Measurements from ENCODE around the gene NAP1L1. TPM values are rescaled to one million over a fixed set of nuclear protein-coding genes. Genes with fewer than 3 reads are reported as not detected.
A peak's percentile ranks its signal among the peaks of the same experiment; 100 is the strongest.

NAP1L1 gene
- total RNA-seq, 1 experiment from 2014 or later = 711 TPM

- intact Hi-C loops (cut with micrococcal nuclease; ENCODE audit: unreplicated experiment) = no loop called here
- no TSS peak for BruUV-seq (replicated peaks)
These were observed 10.3 kb upstream of the NAP1L1 start for GRCh38 chr12:76094754-76095153.

DNA sequence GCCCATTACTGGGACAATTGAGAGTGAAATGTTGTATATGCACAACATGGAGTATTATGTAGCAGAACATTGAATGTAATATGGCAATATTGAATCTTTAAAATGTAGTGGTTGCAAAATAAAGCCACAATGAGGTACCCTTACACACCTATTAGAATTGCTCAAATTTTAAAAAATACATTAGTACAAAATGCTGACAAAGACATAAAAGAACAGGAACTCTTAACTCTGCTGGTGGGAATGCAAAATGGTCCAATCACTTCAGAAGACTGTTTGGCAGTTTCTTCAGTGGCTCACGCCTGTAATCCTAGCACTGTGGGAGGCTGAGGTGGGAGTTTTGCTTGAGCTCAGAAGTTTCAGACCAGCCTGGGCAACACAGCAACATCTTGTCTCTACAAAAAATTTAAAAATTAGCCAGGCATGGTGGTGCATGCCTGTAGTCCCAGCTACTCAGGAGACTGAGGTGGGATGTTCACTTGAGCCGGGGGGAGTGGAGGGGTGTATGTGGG lies 6.8 kb upstream of the NAP1L1 start:
- intact Hi-C loops (cut with micrococcal nuclease; ENCODE audit: unreplicated experiment) = no loop called here
- Mint-ChIP-seq H3K9me3 (ENCODE audit: unreplicated experiment) (no peaks in the 10 kb centered on the region), H3K4me3 (ENCODE audit: unreplicated experiment) (no peak overlapping the region), H3K4me1 (ENCODE audit: low read depth, unreplicated experiment) (peaks cover under 1% of the 10 kb centered on the region), H3K27me3 (ENCODE audit: insufficient read depth, unreplicated experiment) (no peaks in the 10 kb centered on the region), H3K27ac (ENCODE audit: unreplicated experiment) (no peak overlapping the region), H3K36me3 (ENCODE audit: insufficient read depth, unreplicated experiment) (no peaks in the 10 kb centered on the region)
- H3K4me3 ChIP-seq (ENCODE audit: low read depth, low read length) = no peak overlapping the region
- DNase-seq = no peak
- CTCF ChIA-PET = no interaction called here
- no peaks in the 10 kb centered on the region for H3K36me3 ChIP-seq (ENCODE audit: control insufficient read depth, insufficient read depth, low read length)
- POLR2A ChIA-PET = no interaction called here
- TF ChIP-seq, protein P1, sequence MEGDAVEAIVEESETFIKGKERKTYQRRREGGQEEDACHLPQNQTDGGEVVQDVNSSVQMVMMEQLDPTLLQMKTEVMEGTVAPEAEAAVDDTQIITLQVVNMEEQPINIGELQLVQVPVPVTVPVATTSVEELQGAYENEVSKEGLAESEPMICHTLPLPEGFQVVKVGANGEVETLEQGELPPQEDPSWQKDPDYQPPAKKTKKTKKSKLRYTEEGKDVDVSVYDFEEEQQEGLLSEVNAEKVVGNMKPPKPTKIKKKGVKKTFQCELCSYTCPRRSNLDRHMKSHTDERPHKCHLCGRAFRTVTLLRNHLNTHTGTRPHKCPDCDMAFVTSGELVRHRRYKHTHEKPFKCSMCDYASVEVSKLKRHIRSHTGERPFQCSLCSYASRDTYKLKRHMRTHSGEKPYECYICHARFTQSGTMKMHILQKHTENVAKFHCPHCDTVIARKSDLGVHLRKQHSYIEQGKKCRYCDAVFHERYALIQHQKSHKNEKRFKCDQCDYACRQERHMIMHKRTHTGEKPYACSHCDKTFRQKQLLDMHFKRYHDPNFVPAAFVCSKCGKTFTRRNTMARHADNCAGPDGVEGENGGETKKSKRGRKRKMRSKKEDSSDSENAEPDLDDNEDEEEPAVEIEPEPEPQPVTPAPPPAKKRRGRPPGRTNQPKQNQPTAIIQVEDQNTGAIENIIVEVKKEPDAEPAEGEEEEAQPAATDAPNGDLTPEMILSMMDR (IDR thresholded peaks at IDR 0.05; ENCODE audit: insufficient read depth in 1 of 2, low read depth in 1 of 2, low read length in 1 of 2, severe bottlenecking in 1 of 2, unreplicated experiment in 1 of 2) = no peak
- no TSS peak for BruUV-seq (replicated peaks)
- H3K27me3 ChIP-seq (replicated peaks; ENCODE audit: control insufficient read depth, insufficient read depth, low read length) = no peaks in the 10 kb centered on the region
- H3K4me1 ChIP-seq = no peaks in the 10 kb centered on the region
- no peaks in the 10 kb centered on the region for H3K9me3 ChIP-seq

More at GRCh38 chr12:76094754-76095153, 10.3 kb upstream of the NAP1L1 start:
- no peaks in the 10 kb centered on the region for H3K27me3 Mint-ChIP-seq (ENCODE audit: insufficient read depth, unreplicated experiment)
- POLR2A ChIA-PET = no interaction called here
- no peak for DNase-seq
- CTCF ChIA-PET = interaction anchor here (0.7 kb wide), 1 partner anchor 194 kb away, joined by 12 read pairs; no protein-coding TSS in a partner anchor
- TF ChIP-seq, protein P1 (IDR thresholded peaks at IDR 0.05; ENCODE audit: insufficient read depth in 1 of 2, low read depth in 1 of 2, low read length in 1 of 2, severe bottlenecking in 1 of 2, unreplicated experiment in 1 of 2) = no peak
- no peaks in the 10 kb centered on the region for H3K36me3 ChIP-seq (ENCODE audit: control insufficient read depth, insufficient read depth, low read length)
- H3K4me1 Mint-ChIP-seq (ENCODE audit: low read depth, unreplicated experiment) = no peaks in the 10 kb centered on the region
- H3K9me3 ChIP-seq = no peaks in the 10 kb centered on the region
- H3K36me3 Mint-ChIP-seq (ENCODE audit: insufficient read depth, unreplicated experiment) = no peaks in the 10 kb centered on the region
- H3K9me3 Mint-ChIP-seq (ENCODE audit: unreplicated experiment) = no peaks in the 10 kb centered on the region
- no peak overlapping the region for H3K27ac Mint-ChIP-seq (ENCODE audit: unreplicated experiment)
- no peak overlapping the region for H3K4me3 Mint-ChIP-seq (ENCODE audit: unreplicated experiment)
- no peaks in the 10 kb centered on the region for H3K4me1 ChIP-seq
- no peaks in the 10 kb centered on the region for H3K27me3 ChIP-seq (replicated peaks; ENCODE audit: control insufficient read depth, insufficient read depth, low read length)
- no peak overlapping the region for H3K4me3 ChIP-seq (ENCODE audit: low read depth, low read length)

GRCh38 chr12:76085520-76085868 lies 1.0 kb upstream of the NAP1L1 start:
- Mint-ChIP-seq H3K36me3 (ENCODE audit: insufficient read depth, unreplicated experiment) (peaks cover 36% of the 10 kb centered on the region), H3K27ac (ENCODE audit: unreplicated experiment) (peak overlapping the region; percentile 99), H3K4me1 (ENCODE audit: low read depth, unreplicated experiment) (peaks cover 25% of the 10 kb centered on the region), H3K9me3 (ENCODE audit: unreplicated experiment) (no peaks in the 10 kb centered on the region), H3K27me3 (ENCODE audit: insufficient read depth, unreplicated experiment) (no peaks in the 10 kb centered on the region), H3K4me3 (ENCODE audit: unreplicated experiment) (peak overlapping the region; percentile 96)
- Histone ChIP-seq H3K27me3 (replicated peaks; ENCODE audit: control insufficient read depth, insufficient read depth, low read length) (no peaks in the 10 kb centered on the region), H3K9me3 (no peaks in the 10 kb centered on the region), H3K36me3 (ENCODE audit: control insufficient read depth, insufficient read depth, low read length) (no peaks in the 10 kb centered on the region), H3K4me3 (ENCODE audit: low read depth, low read length) (peak overlapping the region; percentile 78), H3K4me1 (peaks cover 15% of the 10 kb centered on the region)
- CTCF ChIA-PET = interaction anchor here (1.4 kb wide), 1 partner anchor 262 kb away, joined by 3 read pairs; no protein-coding TSS in a partner anchor
- TF ChIP-seq, protein P1 (IDR thresholded peaks at IDR 0.05; ENCODE audit: insufficient read depth in 1 of 2, low read depth in 1 of 2, low read length in 1 of 2, severe bottlenecking in 1 of 2, unreplicated experiment in 1 of 2) = no peak
- BruUV-seq (replicated peaks) = no TSS peak
- POLR2A ChIA-PET = interaction anchor here (0.5 kb wide), 1 partner anchor 114 kb away, joined by 3 read pairs; no protein-coding TSS in a partner anchor
- intact Hi-C loops (cut with micrococcal nuclease; ENCODE audit: unreplicated experiment) = loop anchor here (10.0 kb wide), 1 partner anchor 469 kb away; the partner anchor contains the start of gene OSBPL8
- no peak for DNase-seq

Data from Caco-2 (cell line).